Activated CD4-positive, CD25-positive, alpha-beta regulatory T cell treated with anti-CD3 and anti-CD28 coated beads, Interleukin-2, amount 50 U/mL, for 24 hours (primary cell): ENCODE measurements around the gene SIT1.
"Not testable (repeated sequence)": the region's sequence is repeated elsewhere in the genome, so short reads cannot be mapped to it uniquely, and the experiment has no call there.

Source experiments
- ATAC-seq, 2 donors: fragments of 150-1000 bp; cut with Tn5 transposase; one replicate each; pipeline ENCODE4 v1.10.0; 2021; ENCODE audit warnings: mild to moderate bottlenecking in 1 of 2, moderate library complexity in 1 of 2

SIT1 gene

GRCh38 chr9:35658137-35658967 lies 7.6 kb upstream of the SIT1 start, which contains the start of gene CCDC107:
Gene CCDC107, plus strand, starts transcription at chr9:35658292. Its CDS starts 88 bp downstream, at chr9:35658380.
- ATAC-seq: peak; percentile 52 to 55

GRCh38 chr9:35657546-35658136 lies 6.9 kb upstream of the SIT1 start, which contains the start of gene RMRP:
Gene RMRP, minus strand, starts transcription at chr9:35658019.
- ATAC-seq: peak; percentile 95 to 96

- no peak for ATAC-seq
Observed at GRCh38 chr9:35656831-35657545, 6.3 kb upstream of the SIT1 start.

GRCh38 chr9:35656348-35656747 lies 5.6 kb upstream of the SIT1 start:
- ATAC-seq: no peak

GRCh38 chr9:35653611-35654010 lies 2.9 kb upstream of the SIT1 start:
- no peak for ATAC-seq

GRCh38 chr9:35652829-35653209 lies 2.1 kb upstream of the SIT1 start:
- no peak for ATAC-seq

- no peak for ATAC-seq
Observed at GRCh38 chr9:35651956-35652828, 1.5 kb upstream of the SIT1 start.

GRCh38 chr9:35649431-35650340 lies 1.0 kb downstream of the SIT1 start:
- ATAC-seq: no peak

- ATAC-seq: peak; percentile 88 to 90
Observed at GRCh38 chr9:35646533-35647265, 4.0 kb downstream of the SIT1 start.

- ATAC-seq: no peak
Observed at GRCh38 chr9:35646153-35646532, 4.6 kb downstream of the SIT1 start.

GRCh38 chr9:35645736-35646135 lies 5.0 kb downstream of the SIT1 start:
- ATAC-seq: not testable (repeated sequence)

GRCh38 chr9:35643046-35643445 lies 7.7 kb downstream of the SIT1 start:
- no peak for ATAC-seq

- not testable (repeated sequence) for ATAC-seq
Observed at GRCh38 chr9:35641478-35641877, 9.3 kb downstream of the SIT1 start.

- ATAC-seq: not testable (repeated sequence)
Observed at GRCh38 chr9:35640431-35640830, 10.3 kb downstream of the SIT1 start.

GRCh38 chr9:35639631-35640030 lies 11.1 kb downstream of the SIT1 start:
- ATAC-seq: no peak

GRCh38 chr9:35639225-35639624 lies 11.5 kb downstream of the SIT1 start:
- ATAC-seq: peak; percentile 58 to 70

GRCh38 chr9:35638751-35639150 lies 12.0 kb downstream of the SIT1 start:
- ATAC-seq: not testable (repeated sequence)

- ATAC-seq: not testable (repeated sequence)
Observed at GRCh38 chr9:35637427-35637955, 13.2 kb downstream of the SIT1 start.

GRCh38 chr9:35636877-35637246 lies 13.9 kb downstream of the SIT1 start:
- not testable (repeated sequence) for ATAC-seq

- no peak for ATAC-seq
Observed at GRCh38 chr9:35636135-35636876, 14.4 kb downstream of the SIT1 start.
